SKM-1 (cell line): ENCODE results near the gene CFAP20DC.
"Not testable (repeated sequence)": the region's sequence is repeated elsewhere in the genome, so short reads cannot be mapped to it uniquely, and the experiment has no call there.

ENCODE experiments used
- DNase-seq: peaks from one replicate; lab custom pipeline; 2025; ENCODE audit not compliant: unreplicated experiment; lab: John Stamatoyannopoulos, UW

The CFAP20DC gene

GRCh38 chr3:58704304-58704703 lies 345.5 kb downstream of the CFAP20DC start:
- DNase-seq: not testable (repeated sequence)

- DNase-seq: no peak
Measured at GRCh38 chr3:58698246-58698645, 351.6 kb downstream of the CFAP20DC start.

- no peak for DNase-seq
Measured at GRCh38 chr3:58697561-58697960, 352.3 kb downstream of the CFAP20DC start.

- DNase-seq: not testable (repeated sequence)
Measured at GRCh38 chr3:58696813-58697212, 353.0 kb downstream of the CFAP20DC start.

GRCh38 chr3:58696093-58696492 lies 353.7 kb downstream of the CFAP20DC start:
- no peak for DNase-seq

GRCh38 chr3:58695284-58695683 lies 354.5 kb downstream of the CFAP20DC start:
- not testable (repeated sequence) for DNase-seq

GRCh38 chr3:58693940-58694850 lies 355.6 kb downstream of the CFAP20DC start:
- no peak for DNase-seq

GRCh38 chr3:58692484-58692883 lies 357.3 kb downstream of the CFAP20DC start:
- no peak for DNase-seq
